ENCODE measurements around the gene TAF4. TPM values are rescaled to one million over a fixed set of nuclear protein-coding genes. Genes with fewer than 3 reads are reported as not detected.

The TAF4 gene
- total RNA-seq, 1 donor from 2014 or later: 166 TPM

DNA sequence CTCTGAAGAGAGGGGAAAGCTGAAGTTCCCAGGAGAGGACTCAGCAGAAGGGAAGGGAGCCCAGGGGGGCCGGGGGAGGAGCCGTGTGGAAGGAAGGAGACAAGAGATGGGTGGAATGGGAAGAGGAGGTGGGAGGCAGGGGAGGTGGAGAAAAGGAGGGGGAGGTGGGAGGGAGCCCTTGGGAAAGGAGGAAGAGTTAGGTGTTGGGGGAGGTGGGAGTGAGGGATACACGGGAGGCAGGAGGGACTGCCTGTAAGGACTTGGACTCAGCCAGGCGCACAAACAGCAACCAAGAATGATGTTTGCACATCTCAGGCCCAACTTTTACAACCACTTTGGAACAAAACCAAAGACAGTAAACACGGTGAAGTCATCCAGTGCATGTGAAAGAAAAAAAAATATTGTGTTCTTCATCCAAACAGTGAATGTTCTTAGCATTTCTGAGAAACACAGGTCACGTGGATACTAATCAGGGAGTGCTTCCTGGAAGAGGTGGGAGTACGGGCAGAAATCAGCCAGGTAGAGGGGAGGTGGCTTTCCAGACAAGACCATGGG is 39.2 kb upstream of the TAF4 start:
- TF ChIP-seq, protein P1, sequence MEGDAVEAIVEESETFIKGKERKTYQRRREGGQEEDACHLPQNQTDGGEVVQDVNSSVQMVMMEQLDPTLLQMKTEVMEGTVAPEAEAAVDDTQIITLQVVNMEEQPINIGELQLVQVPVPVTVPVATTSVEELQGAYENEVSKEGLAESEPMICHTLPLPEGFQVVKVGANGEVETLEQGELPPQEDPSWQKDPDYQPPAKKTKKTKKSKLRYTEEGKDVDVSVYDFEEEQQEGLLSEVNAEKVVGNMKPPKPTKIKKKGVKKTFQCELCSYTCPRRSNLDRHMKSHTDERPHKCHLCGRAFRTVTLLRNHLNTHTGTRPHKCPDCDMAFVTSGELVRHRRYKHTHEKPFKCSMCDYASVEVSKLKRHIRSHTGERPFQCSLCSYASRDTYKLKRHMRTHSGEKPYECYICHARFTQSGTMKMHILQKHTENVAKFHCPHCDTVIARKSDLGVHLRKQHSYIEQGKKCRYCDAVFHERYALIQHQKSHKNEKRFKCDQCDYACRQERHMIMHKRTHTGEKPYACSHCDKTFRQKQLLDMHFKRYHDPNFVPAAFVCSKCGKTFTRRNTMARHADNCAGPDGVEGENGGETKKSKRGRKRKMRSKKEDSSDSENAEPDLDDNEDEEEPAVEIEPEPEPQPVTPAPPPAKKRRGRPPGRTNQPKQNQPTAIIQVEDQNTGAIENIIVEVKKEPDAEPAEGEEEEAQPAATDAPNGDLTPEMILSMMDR (IDR thresholded peaks at IDR 0.05): no peak
- Histone ChIP-seq H3K27me3 (no peaks in the 10 kb centered on the region), H3K4me1 (no peaks in the 10 kb centered on the region), H3K4me3 (no peak overlapping the region), H3K9me3 (peaks cover 39 to 44% of the 10 kb centered on the region in 2 donors), H3K36me3 (no peaks in the 10 kb centered on the region), H3K27ac (no peak overlapping the region)
- intact Hi-C loops (cut with DNase I): no loop called here
- DNase-seq (ENCODE audit: low spot score in 2 of 2): no peak

DNA sequence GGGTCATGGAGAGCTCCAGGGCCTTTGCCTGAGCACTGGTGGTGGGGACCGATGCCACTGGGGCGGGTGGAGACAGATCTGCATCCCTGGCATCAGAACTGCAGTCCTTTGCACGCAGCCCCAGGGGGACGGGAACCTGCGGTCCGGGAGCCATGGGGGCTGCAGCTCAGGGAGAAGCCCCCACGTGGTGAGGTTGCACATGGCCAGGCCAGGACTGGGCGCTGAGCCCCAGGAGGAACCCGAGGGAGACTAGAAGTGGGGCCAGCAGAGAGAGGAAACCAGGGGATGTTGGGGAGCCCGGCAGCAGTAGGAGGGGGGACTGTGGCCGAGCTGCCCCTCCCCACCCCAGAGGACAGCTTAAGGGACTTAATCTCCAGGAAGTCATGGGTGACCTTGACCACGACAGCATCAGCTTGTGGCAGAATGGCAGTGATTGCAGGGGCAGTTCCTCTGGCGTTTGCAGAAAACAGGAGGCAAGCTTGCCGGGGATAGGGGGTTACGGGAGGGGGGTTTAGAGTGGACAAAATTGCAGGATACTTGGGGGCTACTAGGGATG is 38.6 kb upstream of the TAF4 start:
- H3K9me3 ChIP-seq: peaks cover 35 to 38% of the 10 kb centered on the region in 2 donors
- no peaks in the 10 kb centered on the region for H3K36me3 ChIP-seq
- H3K4me1 ChIP-seq: no peaks in the 10 kb centered on the region
- H3K27ac ChIP-seq: no peak overlapping the region
- no peak overlapping the region for H3K4me3 ChIP-seq
- intact Hi-C loops (cut with DNase I): no loop called here
- H3K27me3 ChIP-seq: no peaks in the 10 kb centered on the region
- TF ChIP-seq, protein P1 (IDR thresholded peaks at IDR 0.05): no peak
- no peak for DNase-seq (ENCODE audit: low spot score in 2 of 2)

DNA sequence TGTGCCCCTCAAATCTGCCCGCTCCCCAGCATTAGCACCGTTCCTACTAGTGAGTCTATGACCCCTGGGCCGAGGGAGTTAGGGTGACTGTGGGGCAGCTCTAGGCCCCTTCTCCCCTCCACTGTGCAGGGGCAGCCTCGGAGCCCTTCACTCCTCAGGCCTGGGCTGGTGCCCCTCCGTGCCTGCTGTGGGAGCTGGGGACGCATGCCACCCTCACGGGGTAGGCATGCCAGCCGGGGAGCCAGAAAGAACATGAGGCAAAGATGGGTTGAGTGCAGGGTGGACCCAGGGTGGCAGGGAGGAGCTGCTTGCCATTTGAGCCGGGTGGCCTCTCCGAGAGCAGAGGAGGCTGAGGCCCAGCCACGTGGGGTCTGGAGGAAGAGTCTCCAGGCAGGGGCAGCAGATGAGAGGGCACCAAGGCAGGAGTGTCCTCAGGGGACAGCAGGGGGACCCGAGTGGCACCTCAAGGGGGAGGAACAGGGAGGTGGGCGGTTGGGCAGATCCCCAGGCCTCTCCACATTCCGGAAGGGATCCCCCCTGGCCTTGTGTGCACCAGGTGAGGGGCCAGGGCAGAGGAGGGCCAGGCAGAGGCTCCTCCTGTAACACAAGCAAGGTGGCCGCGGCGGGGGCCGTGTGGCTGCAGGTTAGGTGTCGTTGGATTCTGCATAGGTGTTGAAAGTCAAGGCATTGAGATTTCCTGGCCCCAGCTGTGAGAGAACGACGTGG is 38.0 kb upstream of the TAF4 start:
- no peak for DNase-seq (ENCODE audit: low spot score in 2 of 2)
- Histone ChIP-seq H3K4me1 (no peaks in the 10 kb centered on the region), H3K36me3 (no peaks in the 10 kb centered on the region), H3K9me3 (peaks cover 29 to 32% of the 10 kb centered on the region in 2 donors), H3K4me3 (no peak overlapping the region), H3K27ac (no peak overlapping the region), H3K27me3 (no peaks in the 10 kb centered on the region)
- TF ChIP-seq, protein P1 (IDR thresholded peaks at IDR 0.05): no peak
- intact Hi-C loops (cut with DNase I): no loop called here

DNA sequence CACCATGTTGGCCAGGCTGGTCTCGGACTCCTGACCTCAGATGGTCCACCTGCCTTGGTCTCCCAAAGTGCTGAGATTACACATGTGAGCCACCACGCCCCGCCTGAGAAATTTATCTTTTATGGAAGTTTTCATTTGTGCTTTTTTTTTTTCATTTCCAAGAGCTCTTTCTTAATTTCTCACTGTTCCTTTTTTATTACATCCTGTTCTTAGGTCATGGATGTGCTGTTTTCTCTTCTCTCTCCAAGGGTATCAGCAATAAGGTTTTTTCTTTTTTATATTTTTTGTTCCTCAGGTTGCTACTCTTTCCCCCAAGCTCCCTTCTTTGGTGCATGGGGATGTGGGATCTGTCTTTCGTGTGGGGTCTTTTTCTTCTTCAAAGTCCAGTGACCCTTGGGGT is 35.4 kb upstream of the TAF4 start:
- no peaks in the 10 kb centered on the region for H3K4me1 ChIP-seq
- DNase-seq (ENCODE audit: low spot score in 2 of 2): no peak
- H3K27ac ChIP-seq: no peak overlapping the region
- TF ChIP-seq, protein P1 (IDR thresholded peaks at IDR 0.05): no peak
- no peaks in the 10 kb centered on the region for H3K36me3 ChIP-seq
- no peak overlapping the region for H3K4me3 ChIP-seq
- no peaks in the 10 kb centered on the region for H3K27me3 ChIP-seq
- intact Hi-C loops (cut with DNase I): no loop called here
- H3K9me3 ChIP-seq: peaks cover 8 to 9% of the 10 kb centered on the region in 2 donors

DNA sequence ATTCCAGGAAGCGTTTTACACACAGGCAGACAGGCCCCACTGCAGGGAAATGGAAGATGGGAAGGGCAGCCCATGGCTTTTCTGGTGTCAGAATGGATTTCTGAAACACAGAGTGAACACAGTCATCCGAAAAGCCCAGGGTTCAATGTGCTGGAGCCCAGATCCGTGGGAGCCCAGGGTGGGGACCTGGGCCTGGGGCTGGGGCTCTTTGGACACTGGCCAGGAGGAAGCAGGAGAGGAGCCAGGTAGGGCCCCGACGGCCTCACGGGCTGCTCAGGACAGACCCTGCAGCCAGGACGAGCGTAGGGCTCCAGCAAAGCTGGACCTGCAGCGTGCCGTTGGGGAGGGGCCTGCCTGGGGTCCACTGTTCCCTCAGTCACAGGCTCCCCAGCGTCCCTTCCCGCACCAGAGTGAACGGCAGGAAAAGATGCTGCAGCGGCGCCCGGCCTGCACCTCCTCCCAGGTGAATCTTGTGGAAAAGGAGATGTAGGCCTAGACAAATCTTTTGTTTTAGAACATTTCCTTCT is 32.3 kb upstream of the TAF4 start:
- H3K4me1 ChIP-seq: no peaks in the 10 kb centered on the region
- H3K27ac ChIP-seq: no peak overlapping the region
- intact Hi-C loops (cut with DNase I): no loop called here
- no peak for DNase-seq (ENCODE audit: low spot score in 2 of 2)
- H3K36me3 ChIP-seq: no peaks in the 10 kb centered on the region
- no peak overlapping the region for H3K4me3 ChIP-seq
- TF ChIP-seq, protein P1 (IDR thresholded peaks at IDR 0.05): no peak
- H3K27me3 ChIP-seq: no peaks in the 10 kb centered on the region
- H3K9me3 ChIP-seq: peaks cover 5 to 9% of the 10 kb centered on the region in 2 donors

All from ascending aorta (tissue), 2 donors.